GM10248 (cell line): ENCODE data around the gene RORC.
"Not testable (repeated sequence)": the region's sequence is repeated elsewhere in the genome, so short reads cannot be mapped to it uniquely, and the experiment has no call there.

Experiments used
- CTCF ChIA-PET: fragments of 300-600 bp; sonication (Branson Sonifier 250); formaldehyde crosslinking; extraction: SDS; loops from one replicate; lab custom pipeline; 2021; ENCODE audit warnings: antibody characterized with exemption; lab: Yijun Ruan, JAX
- POLR2A ChIA-PET: fragments of 350-650 bp; sonication (Branson Sonifier 250); formaldehyde crosslinking; extraction: SDS; loops from one replicate; lab custom pipeline; 2020; ENCODE audit warnings: antibody characterized with exemption; lab: Yijun Ruan, JAX
- DNase-seq: peaks from one replicate; pipeline ENCODE4 v3.0.0; 2012; ENCODE audit errors: extremely low spot score
- CTCF ChIP-seq: IDR thresholded peaks from 2 replicates; pipeline ENCODE4 v1.5.1; 2012; ENCODE audit warnings: mild to moderate bottlenecking, low read depth; ENCODE audit errors: extremely low read depth, missing control alignments, control extremely low read depth

The RORC gene

GRCh38 chr1:151790071-151790939, 41.3 kb downstream of the RORC start, which contains the start of gene TDRKH:
TSS of gene TDRKH (minus strand) at chr1:151790500. CDS start at chr1:151783022, 7,478 bp downstream.
- ChIA-PET POLR2A (no interaction called here), CTCF (interaction anchor here (1.0 to 3.3 kb wide), 6 partner anchors 11 to 118 kb away, joined by 3 to 12 read pairs (median 4); partner anchors contain the start of genes MRPL9 and THEM4)
- TF ChIP-seq CTCF = peak; percentile 46
- DNase-seq = peak; percentile 99

- POLR2A ChIA-PET = no interaction called here
- CTCF ChIA-PET = interaction anchor here (1.1 to 3.3 kb wide), 5 partner anchors 9 to 49 kb away, joined by 3 to 12 read pairs (median 4); no protein-coding TSS in a partner anchor
- no peak for TF ChIP-seq CTCF
- no peak for DNase-seq
These were observed 43.9 kb downstream of the RORC start for GRCh38 chr1:151787689-151788088.

- ChIA-PET POLR2A (no interaction called here), CTCF (interaction anchor here (1.7 kb wide), 1 partner anchor 9 kb away, joined by 6 read pairs; no protein-coding TSS in a partner anchor)
- no peak for TF ChIP-seq CTCF
- DNase-seq = no peak
These were observed 47.8 kb downstream of the RORC start for GRCh38 chr1:151783796-151784195.

- TF ChIP-seq CTCF = no peak
- CTCF ChIA-PET = no interaction called here
- POLR2A ChIA-PET = no interaction called here
- DNase-seq = no peak
These were observed 48.9 kb downstream of the RORC start for GRCh38 chr1:151782741-151783140.

- POLR2A ChIA-PET = interaction anchor here (0.6 kb wide), 1 partner anchor 1521 kb away, joined by 3 read pairs; no protein-coding TSS in a partner anchor
- CTCF ChIA-PET, DNase-seq: not testable (repeated sequence)
These were observed 49.6 kb downstream of the RORC start for GRCh38 chr1:151782026-151782425.

GRCh38 chr1:151780736-151781135, 50.9 kb downstream of the RORC start:
- POLR2A ChIA-PET, CTCF ChIA-PET, DNase-seq: not testable (repeated sequence)

- ChIA-PET CTCF (interaction anchor here (2.8 kb wide), 1 partner anchor 9 kb away, joined by 12 read pairs; the partner anchor contains the start of gene TDRKH), POLR2A (no interaction called here)
- no peak for DNase-seq
- no peak for TF ChIP-seq CTCF
These were observed 51.8 kb downstream of the RORC start for GRCh38 chr1:151779852-151780251.
